H1 (cell line): ENCODE measurements around the gene FHIT. TPM values are rescaled to one million over a fixed set of nuclear protein-coding genes. Genes with fewer than 3 reads are reported as not detected.

Source experiments
- YY1 ChIP-seq: IDR thresholded peaks from 2 replicates; pipeline ENCODE4 v1.6.1; 2011; ENCODE audit warnings: low read depth, mild to moderate bottlenecking, low read length
- polyA plus RNA-seq, 7 experiments: library from polyadenylated mRNA; depleted of rRNA in 3 of 7; stranded (reverse) in 5 of 7; unstranded in 2 of 7; fragments of >200 nt in 5 of 7; fragments of 200-250 nt in 2 of 7; gene quantifications; 1 replicate in 5 of 7; 2 replicates in 1 of 7; 4 replicates in 1 of 7; pipeline versions ENCODE4 v1.2.1 to v1.2.3, GENCODE V29; 2011 to 2013; ENCODE audit warnings: missing spikeins in 2 of 7, mixed read lengths in 2 of 7
- total RNA-seq: library from RNA; stranded (reverse); fragmentation: NEBNext Ultra II Directional; extraction: Animal tissue kit (Norgen Biotek cat#: 25700); gene quantifications from 2 replicates; pipeline ENCODE4 v1.2.1, GENCODE V29; 2021

FHIT gene
- total and polyA plus RNA-seq, 2 of the 8 experiments (the other 6 are each of a cell fraction or from before 2014, with no cell fraction given) = 1.2 to 3.2 TPM

DNA sequence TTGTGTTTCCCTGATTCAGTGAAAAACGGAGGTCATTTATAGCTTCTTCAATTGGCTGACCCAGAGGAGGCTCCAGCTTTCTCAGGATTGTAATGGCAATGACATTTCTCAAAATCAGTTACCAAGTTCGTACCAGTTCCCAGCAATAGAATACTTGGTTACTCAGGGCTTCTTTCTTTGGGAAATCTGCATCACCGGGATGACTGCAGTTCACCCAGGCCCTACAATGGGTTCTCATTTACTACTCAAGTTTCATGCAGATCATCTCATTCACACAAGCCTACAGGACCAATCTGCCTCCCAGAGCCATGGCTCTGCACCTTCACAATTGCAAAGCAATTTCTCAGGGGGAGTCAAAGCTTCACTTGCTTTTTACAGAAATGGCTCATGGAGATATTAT, 109.6 kb downstream of the FHIT start (continued):
- 0 out of 2 replicates have a peak, but pooled peaks have one; percentile 10 for TF ChIP-seq YY1
